Duodenal mucosa (tissue), 2 donors: ENCODE results near the gene FXYD4.

ENCODE experiments used
- H3K27ac ChIP-seq: one replicate; pipeline ENCODE4 v1.7.0; 2013; ENCODE audit warnings: low read depth, low read length
- H3K27me3 ChIP-seq, 2 donors: one replicate each; pipeline ENCODE4 v1.7.0; 2013; ENCODE audit warnings: low read length in 2 of 2, control low read depth in 1 of 2; ENCODE audit not compliant: insufficient read depth in 2 of 2, control insufficient read depth in 1 of 2
- H3K36me3 ChIP-seq, 2 donors: one replicate each; pipeline ENCODE4 v1.7.0; 2013; ENCODE audit warnings: low read length in 2 of 2, control low read depth in 1 of 2; ENCODE audit not compliant: insufficient read depth in 2 of 2, control insufficient read depth in 1 of 2
- H3K4me1 ChIP-seq, 2 donors: one replicate each; pipeline ENCODE4 v1.7.0; 2013; ENCODE audit warnings: low read length in 2 of 2, control low read depth in 1 of 2; ENCODE audit not compliant: insufficient read depth in 2 of 2, control insufficient read depth in 1 of 2
- H3K4me3 ChIP-seq, 2 donors: one replicate each; pipeline ENCODE4 v1.7.0; 2013; ENCODE audit warnings: low read length in 2 of 2, low read depth in 1 of 2
- H3K9ac ChIP-seq, 2 donors: one replicate each; pipeline ENCODE4 v1.7.0; 2013; ENCODE audit warnings: low read length in 2 of 2, low read depth in 1 of 2
- H3K9me3 ChIP-seq, 2 donors: one replicate each; pipeline ENCODE4 v1.7.0; 2013; ENCODE audit warnings: low read length in 2 of 2, control low read depth in 1 of 2; ENCODE audit not compliant: control insufficient read depth in 1 of 2

FXYD4 gene

GRCh38 chr10:43383204-43383971 is 12.0 kb downstream of the FXYD4 start:
- no peak overlapping the region for H3K27ac ChIP-seq
- H3K4me1 ChIP-seq: peaks cover 0 to 4% of the 10 kb centered on the region in 2 donors
- peaks cover 24 to 28% of the 10 kb centered on the region in 2 donors for H3K36me3 ChIP-seq
- H3K4me3 ChIP-seq: no peak overlapping the region
- H3K27me3 ChIP-seq: no peaks in the 10 kb centered on the region
- no peaks in the 10 kb centered on the region for H3K9me3 ChIP-seq
- no peak overlapping the region for H3K9ac ChIP-seq

- Histone ChIP-seq H3K4me1 (peaks cover 0 to 8% of the 10 kb centered on the region in 2 donors), H3K27me3 (no peaks in the 10 kb centered on the region), H3K36me3 (peaks cover 31 to 40% of the 10 kb centered on the region in 2 donors), H3K27ac (no peak overlapping the region), H3K4me3 (no peak overlapping the region), H3K9me3 (no peaks in the 10 kb centered on the region), H3K9ac (no peak overlapping the region)
These were observed 13.1 kb downstream of the FXYD4 start for GRCh38 chr10:43384252-43385221.

- peaks cover 0 to 17% of the 10 kb centered on the region in 2 donors for H3K4me1 ChIP-seq
- H3K27ac ChIP-seq: no peak overlapping the region
- peaks cover 41 to 50% of the 10 kb centered on the region in 2 donors for H3K36me3 ChIP-seq
These were observed 14.1 kb downstream of the FXYD4 start for GRCh38 chr10:43385412-43386004.

GRCh38 chr10:43386549-43386948 is 15.1 kb downstream of the FXYD4 start:
- H3K27me3 ChIP-seq: no peaks in the 10 kb centered on the region
- no peak overlapping the region for H3K4me3 ChIP-seq
- H3K9ac ChIP-seq: no peak overlapping the region
- H3K4me1 ChIP-seq: peaks cover 0 to 18% of the 10 kb centered on the region in 2 donors
- no peak overlapping the region for H3K27ac ChIP-seq
- H3K36me3 ChIP-seq: peaks cover 48 to 60% of the 10 kb centered on the region in 2 donors
- no peaks in the 10 kb centered on the region for H3K9me3 ChIP-seq

More at GRCh38 chr10:43385412-43386004, 14.1 kb downstream of the FXYD4 start:
- no peak overlapping the region for H3K4me3 ChIP-seq
- no peaks in the 10 kb centered on the region for H3K9me3 ChIP-seq
- H3K27me3 ChIP-seq: no peaks in the 10 kb centered on the region
- H3K9ac ChIP-seq: no peak overlapping the region

GRCh38 chr10:43386981-43387677 is 15.7 kb downstream of the FXYD4 start:
- Histone ChIP-seq H3K4me1 (peaks cover 0 to 18% of the 10 kb centered on the region in 2 donors), H3K27ac (no peak overlapping the region), H3K36me3 (peaks cover 51 to 65% of the 10 kb centered on the region in 2 donors), H3K9me3 (no peaks in the 10 kb centered on the region), H3K27me3 (no peaks in the 10 kb centered on the region), H3K4me3 (no peak overlapping the region), H3K9ac (no peak overlapping the region)

GRCh38 chr10:43387678-43388032 is 16.2 kb downstream of the FXYD4 start:
- peaks cover 4 to 18% of the 10 kb centered on the region in 2 donors for H3K4me1 ChIP-seq
- no peaks in the 10 kb centered on the region for H3K9me3 ChIP-seq
- H3K4me3 ChIP-seq: no peak overlapping the region
- no peak overlapping the region for H3K27ac ChIP-seq
- H3K27me3 ChIP-seq: no peaks in the 10 kb centered on the region
- no peak overlapping the region for H3K9ac ChIP-seq
- peaks cover 56 to 69% of the 10 kb centered on the region in 2 donors for H3K36me3 ChIP-seq

GRCh38 chr10:43389867-43390266 is 18.4 kb downstream of the FXYD4 start:
- Histone ChIP-seq H3K9ac (peak overlapping the region in 1 of 2 donors; percentile 15), H3K27ac (no peak overlapping the region), H3K36me3 (peaks cover 76 to 88% of the 10 kb centered on the region in 2 donors), H3K4me3 (no peak overlapping the region), H3K4me1 (peaks cover 18 to 32% of the 10 kb centered on the region in 2 donors), H3K9me3 (no peaks in the 10 kb centered on the region), H3K27me3 (no peaks in the 10 kb centered on the region)

GRCh38 chr10:43390333-43390732 is 18.9 kb downstream of the FXYD4 start:
- peak overlapping the region in 1 of 2 donors; percentile 15 for H3K9ac ChIP-seq
- no peaks in the 10 kb centered on the region for H3K9me3 ChIP-seq
- H3K27ac ChIP-seq: no peak overlapping the region
- peaks cover 80 to 86% of the 10 kb centered on the region in 2 donors for H3K36me3 ChIP-seq
- peaks cover 23 to 37% of the 10 kb centered on the region in 2 donors for H3K4me1 ChIP-seq
- no peaks in the 10 kb centered on the region for H3K27me3 ChIP-seq
- no peak overlapping the region for H3K4me3 ChIP-seq

- Histone ChIP-seq H3K9ac (peak overlapping the region in 1 of 2 donors; percentile 15), H3K4me3 (no peak overlapping the region), H3K36me3 (peaks cover 80 to 86% of the 10 kb centered on the region in 2 donors), H3K4me1 (peaks cover 27 to 41% of the 10 kb centered on the region in 2 donors), H3K27me3 (no peaks in the 10 kb centered on the region), H3K27ac (no peak overlapping the region), H3K9me3 (no peaks in the 10 kb centered on the region)
These were observed 19.3 kb downstream of the FXYD4 start for GRCh38 chr10:43390759-43391158.
